ENCODE measurements around the gene STYXL2.

STYXL2 gene

GRCh38 chr1:167084757-167085156, 9.1 kb upstream of the STYXL2 start:
- Histone ChIP-seq H3K27me3 (replicated peaks; ENCODE audit: insufficient read depth, low read length) (no peaks in the 10 kb centered on the region), H3K9me3 (replicated peaks; ENCODE audit: insufficient read depth, low read length) (no peaks in the 10 kb centered on the region), H3K9me2 (replicated peaks; ENCODE audit: insufficient read depth, low read length) (no peaks in the 10 kb centered on the region), H3K9ac (ENCODE audit: low read length) (no peak overlapping the region), H3K4me2 (ENCODE audit: low read depth, low read length) (no peak overlapping the region), H3K79me2 (ENCODE audit: low read length) (no peaks in the 10 kb centered on the region), H2AFZ (ENCODE audit: low read length) (no peak overlapping the region), H3F3A (ENCODE audit: insufficient read depth, low read length) (no peaks in the 10 kb centered on the region), H3K4me3 (ENCODE audit: low read length) (no peak overlapping the region), H3K4me1 (ENCODE audit: low read length) (no peaks in the 10 kb centered on the region), H4K20me1 (ENCODE audit: insufficient read depth, low read length) (no peaks in the 10 kb centered on the region), H3K36me3 (replicated peaks; ENCODE audit: insufficient read depth, low read length) (no peaks in the 10 kb centered on the region), H3K27ac (ENCODE audit: low read length) (no peak overlapping the region)
- TF ChIP-seq EZH2phosphoT487 (IDR thresholded peaks at IDR 0.05; ENCODE audit: low read length) (no peak), CTCF (IDR thresholded peaks at IDR 0.05; ENCODE audit: low read length) (no peak), EZH2 (optimal IDR thresholded peaks at IDR 0.05; ENCODE audit: low read depth, low read length) (no peak)
- no peak for DNase-seq

- H3K9ac ChIP-seq (ENCODE audit: low read length): no peak overlapping the region
- DNase-seq: no peak
Measured at GRCh38 chr1:167086033-167086432, 7.8 kb upstream of the STYXL2 start.

GRCh38 chr1:167086768-167087167, 7.1 kb upstream of the STYXL2 start:
- Histone ChIP-seq H3K4me3 (ENCODE audit: low read length) (no peak overlapping the region), H3K27ac (ENCODE audit: low read length) (no peak overlapping the region), H3K4me1 (ENCODE audit: low read length) (no peaks in the 10 kb centered on the region), H2AFZ (ENCODE audit: low read length) (no peak overlapping the region), H3K9ac (ENCODE audit: low read length) (no peak overlapping the region), H3F3A (ENCODE audit: insufficient read depth, low read length) (no peaks in the 10 kb centered on the region), H3K9me3 (replicated peaks; ENCODE audit: insufficient read depth, low read length) (no peaks in the 10 kb centered on the region), H4K20me1 (ENCODE audit: insufficient read depth, low read length) (no peaks in the 10 kb centered on the region), H3K4me2 (ENCODE audit: low read depth, low read length) (no peak overlapping the region), H3K36me3 (replicated peaks; ENCODE audit: insufficient read depth, low read length) (no peaks in the 10 kb centered on the region), H3K27me3 (replicated peaks; ENCODE audit: insufficient read depth, low read length) (no peaks in the 10 kb centered on the region), H3K79me2 (ENCODE audit: low read length) (no peaks in the 10 kb centered on the region), H3K9me2 (replicated peaks; ENCODE audit: insufficient read depth, low read length) (no peaks in the 10 kb centered on the region)
- no peak for DNase-seq
- TF ChIP-seq EZH2 (optimal IDR thresholded peaks at IDR 0.05; ENCODE audit: low read depth, low read length): no peak

More at GRCh38 chr1:167086033-167086432, 7.8 kb upstream of the STYXL2 start:
- Histone ChIP-seq H3F3A (ENCODE audit: insufficient read depth, low read length) (no peaks in the 10 kb centered on the region), H3K27ac (ENCODE audit: low read length) (no peak overlapping the region), H3K4me3 (ENCODE audit: low read length) (no peak overlapping the region), H2AFZ (ENCODE audit: low read length) (no peak overlapping the region), H3K4me2 (ENCODE audit: low read depth, low read length) (no peak overlapping the region), H3K36me3 (replicated peaks; ENCODE audit: insufficient read depth, low read length) (no peaks in the 10 kb centered on the region), H4K20me1 (ENCODE audit: insufficient read depth, low read length) (no peaks in the 10 kb centered on the region), H3K9me2 (replicated peaks; ENCODE audit: insufficient read depth, low read length) (no peaks in the 10 kb centered on the region), H3K9me3 (replicated peaks; ENCODE audit: insufficient read depth, low read length) (no peaks in the 10 kb centered on the region), H3K79me2 (ENCODE audit: low read length) (no peaks in the 10 kb centered on the region), H3K27me3 (replicated peaks; ENCODE audit: insufficient read depth, low read length) (no peaks in the 10 kb centered on the region), H3K4me1 (ENCODE audit: low read length) (no peaks in the 10 kb centered on the region)
- TF ChIP-seq EZH2phosphoT487 (IDR thresholded peaks at IDR 0.05; ENCODE audit: low read length) (no peak), EZH2 (optimal IDR thresholded peaks at IDR 0.05; ENCODE audit: low read depth, low read length) (no peak), CTCF (IDR thresholded peaks at IDR 0.05; ENCODE audit: low read length) (no peak)

- Histone ChIP-seq H2AFZ (ENCODE audit: low read length) (no peak overlapping the region), H3K9me3 (replicated peaks; ENCODE audit: insufficient read depth, low read length) (no peaks in the 10 kb centered on the region), H3K4me3 (ENCODE audit: low read length) (no peak overlapping the region), H3K9me2 (replicated peaks; ENCODE audit: insufficient read depth, low read length) (no peaks in the 10 kb centered on the region), H4K20me1 (ENCODE audit: insufficient read depth, low read length) (no peaks in the 10 kb centered on the region), H3K36me3 (replicated peaks; ENCODE audit: insufficient read depth, low read length) (no peaks in the 10 kb centered on the region), H3K79me2 (ENCODE audit: low read length) (no peaks in the 10 kb centered on the region), H3K4me1 (ENCODE audit: low read length) (no peaks in the 10 kb centered on the region), H3K4me2 (ENCODE audit: low read depth, low read length) (no peak overlapping the region), H3F3A (ENCODE audit: insufficient read depth, low read length) (no peaks in the 10 kb centered on the region), H3K27ac (ENCODE audit: low read length) (no peak overlapping the region), H3K9ac (ENCODE audit: low read length) (no peak overlapping the region), H3K27me3 (replicated peaks; ENCODE audit: insufficient read depth, low read length) (no peaks in the 10 kb centered on the region)
- TF ChIP-seq CTCF (IDR thresholded peaks at IDR 0.05; ENCODE audit: low read length) (no peak), EZH2phosphoT487 (IDR thresholded peaks at IDR 0.05; ENCODE audit: low read length) (no peak)
- DNase-seq: no peak
Measured at GRCh38 chr1:167088746-167089417, 5.0 kb upstream of the STYXL2 start.

All from MM.1S (cell line).